Neural cell (in vitro differentiated cells): ENCODE results near the gene PSORS1C2. TPM values are rescaled to one million over a fixed set of nuclear protein-coding genes. Genes with fewer than 3 reads are reported as not detected.

Source experiments
- H2AFZ ChIP-seq: fragments of 200-600, 300-800 bp; sonication (generic), shearing (Covaris generic); 2 replicates; pipeline ENCODE4 v1.6.0; 2014; ENCODE audit warnings: low read depth, mild to moderate bottlenecking, antibody characterized with exemption, low read length, moderate library complexity
- H3F3A ChIP-seq: fragments of 200-600 bp; shearing (Covaris generic); 2 replicates; pipeline ENCODE4 v1.6.1; 2016; ENCODE audit warnings: mild to moderate bottlenecking, moderate library complexity, mixed read lengths, antibody characterized with exemption, low read length; ENCODE audit not compliant: insufficient read depth, poor library complexity, severe bottlenecking
- H3K27ac ChIP-seq: fragments of 200-600, 300-800 bp; sonication (generic), shearing (Covaris generic); 2 replicates; pipeline ENCODE4 v1.5.1; 2014; ENCODE audit warnings: mild to moderate bottlenecking, low read length, moderate library complexity
- H3K27me3 ChIP-seq: fragments of 300-800, 200-600 bp; sonication (generic), shearing (Covaris generic); 2 replicates; pipeline ENCODE4 v1.6.0; 2014; ENCODE audit warnings: mild to moderate bottlenecking, low read depth, low read length, moderate library complexity; ENCODE audit not compliant: insufficient read depth
- H3K36me3 ChIP-seq: fragments of 300-800, 200-600 bp; sonication (generic), shearing (Covaris generic); 2 replicates; pipeline ENCODE4 v1.5.1; 2014; ENCODE audit warnings: mild to moderate bottlenecking, antibody characterized with exemption, low read length, moderate library complexity; ENCODE audit not compliant: insufficient read depth
- H3K4me2 ChIP-seq: fragments of 300-800, 200-600 bp; sonication (generic), shearing (Covaris generic); 2 replicates; pipeline ENCODE4 v1.6.0; 2014; ENCODE audit warnings: mild to moderate bottlenecking, low read length
- H3K4me3 ChIP-seq: fragments of 300-800, 200-600 bp; sonication (generic), shearing (Covaris generic); 2 replicates; pipeline ENCODE4 v1.5.1; 2014; ENCODE audit warnings: mild to moderate bottlenecking, low read length, moderate library complexity
- H3K79me2 ChIP-seq: fragments of 200-600 bp; shearing (Covaris generic); replicated peaks from 2 replicates; pipeline ENCODE4 v1.6.0; 2014; ENCODE audit warnings: mild to moderate bottlenecking, low read length, moderate library complexity; ENCODE audit not compliant: insufficient read depth
- H3K9ac ChIP-seq: fragments of 300-800, 200-600 bp; sonication (generic), shearing (Covaris generic); 2 replicates; pipeline ENCODE4 v1.6.1; 2016; ENCODE audit warnings: mild to moderate bottlenecking, low read length, mixed read lengths
- H3K9me2 ChIP-seq: fragments of 200-600 bp; shearing (Covaris generic); 2 replicates; pipeline ENCODE4 v1.6.1; 2016; ENCODE audit warnings: mild to moderate bottlenecking, low read length, mixed read lengths; ENCODE audit not compliant: insufficient read depth
- H3K9me3 ChIP-seq: fragments of 200-600, 300-800 bp; sonication (generic), shearing (Covaris generic); 2 replicates; pipeline ENCODE4 v1.6.1; 2016; ENCODE audit warnings: mild to moderate bottlenecking, mixed run types, low read length, moderate library complexity, mixed read lengths
- H4K20me1 ChIP-seq: fragments of 200-600 bp; shearing (Covaris generic); 2 replicates; pipeline ENCODE4 v1.6.1; 2016; ENCODE audit warnings: mild to moderate bottlenecking, mixed run types; ENCODE audit not compliant: insufficient read depth
- EP300 ChIP-seq: fragments of 450-650 bp; conservative IDR thresholded peaks from 2 replicates; pipeline ENCODE4 v1.6.1; 2014; ENCODE audit warnings: antibody characterized with exemption, mild to moderate bottlenecking, moderate library complexity; ENCODE audit not compliant: poor library complexity, severe bottlenecking
- MXI1 ChIP-seq: fragments of 450-650 bp; conservative IDR thresholded peaks from 2 replicates; pipeline ENCODE4 v1.6.1; 2014; ENCODE audit warnings: antibody characterized with exemption, mild to moderate bottlenecking; ENCODE audit not compliant: poor library complexity, severe bottlenecking
- POLR2AphosphoS5 ChIP-seq: IDR thresholded peaks from 2 replicates; pipeline ENCODE4 v1.6.1; 2012
- RAD21 ChIP-seq: fragments of 450-650 bp; conservative IDR thresholded peaks from 2 replicates; pipeline ENCODE4 v1.6.1; 2014; ENCODE audit warnings: antibody characterized with exemption, mild to moderate bottlenecking, moderate library complexity
- REST ChIP-seq: IDR thresholded peaks from 2 replicates; pipeline ENCODE4 v1.6.1; 2012; ENCODE audit warnings: borderline replicate concordance
- polyA plus RNA-seq: library from polyadenylated mRNA; depleted of rRNA; stranded (reverse); fragments of >200 nt; gene quantifications from 2 replicates; pipeline ENCODE4 v1.2.3, GENCODE V29; 2014
- TF ChIP-seq, protein P1 (sequence below): fragments of 450-650 bp; IDR thresholded peaks from 2 replicates; pipeline ENCODE4 v1.5.1; 2014; ENCODE audit warnings: antibody characterized with exemption, mild to moderate bottlenecking, moderate library complexity; ENCODE audit not compliant: poor library complexity, severe bottlenecking

Gene PSORS1C2
- polyA plus RNA-seq, 1 donor from 2014 or later, result not detected

DNA sequence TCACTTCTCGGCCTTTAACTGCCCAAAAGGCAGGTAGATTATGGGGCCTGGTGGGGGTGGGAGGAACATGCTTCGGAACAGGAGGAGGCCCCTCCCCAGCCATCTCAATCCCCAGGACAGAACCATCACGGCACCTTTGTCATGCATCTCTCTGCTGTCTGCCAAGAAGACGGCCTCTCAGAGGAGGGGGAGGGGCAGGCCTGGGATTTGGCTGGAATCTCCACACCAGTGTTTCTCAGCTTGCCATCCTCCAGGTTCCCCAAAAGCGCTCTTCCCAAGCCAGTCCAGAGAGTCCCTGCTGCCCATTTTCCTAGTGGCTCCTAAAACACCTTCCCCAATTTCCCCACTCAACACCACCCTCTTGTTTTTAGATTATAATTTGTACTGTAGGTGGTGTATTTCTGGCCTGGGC, 34.1 kb upstream of the PSORS1C2 start:
- H2AFZ ChIP-seq, result no peak overlapping the region
- H3K9me2 ChIP-seq, result no peaks in the 10 kb centered on the region
- no peak overlapping the region for H3K4me3 ChIP-seq
- no peaks in the 10 kb centered on the region for H3F3A ChIP-seq
- TF ChIP-seq, protein P1, sequence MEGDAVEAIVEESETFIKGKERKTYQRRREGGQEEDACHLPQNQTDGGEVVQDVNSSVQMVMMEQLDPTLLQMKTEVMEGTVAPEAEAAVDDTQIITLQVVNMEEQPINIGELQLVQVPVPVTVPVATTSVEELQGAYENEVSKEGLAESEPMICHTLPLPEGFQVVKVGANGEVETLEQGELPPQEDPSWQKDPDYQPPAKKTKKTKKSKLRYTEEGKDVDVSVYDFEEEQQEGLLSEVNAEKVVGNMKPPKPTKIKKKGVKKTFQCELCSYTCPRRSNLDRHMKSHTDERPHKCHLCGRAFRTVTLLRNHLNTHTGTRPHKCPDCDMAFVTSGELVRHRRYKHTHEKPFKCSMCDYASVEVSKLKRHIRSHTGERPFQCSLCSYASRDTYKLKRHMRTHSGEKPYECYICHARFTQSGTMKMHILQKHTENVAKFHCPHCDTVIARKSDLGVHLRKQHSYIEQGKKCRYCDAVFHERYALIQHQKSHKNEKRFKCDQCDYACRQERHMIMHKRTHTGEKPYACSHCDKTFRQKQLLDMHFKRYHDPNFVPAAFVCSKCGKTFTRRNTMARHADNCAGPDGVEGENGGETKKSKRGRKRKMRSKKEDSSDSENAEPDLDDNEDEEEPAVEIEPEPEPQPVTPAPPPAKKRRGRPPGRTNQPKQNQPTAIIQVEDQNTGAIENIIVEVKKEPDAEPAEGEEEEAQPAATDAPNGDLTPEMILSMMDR, result no peak
- no peak for TF ChIP-seq POLR2AphosphoS5
- no peak overlapping the region for H3K9ac ChIP-seq
- H3K27me3 ChIP-seq, result no peaks in the 10 kb centered on the region
- no peaks in the 10 kb centered on the region for H3K79me2 ChIP-seq
- no peak overlapping the region for H3K4me2 ChIP-seq
- no peaks in the 10 kb centered on the region for H3K9me3 ChIP-seq
- no peaks in the 10 kb centered on the region for H4K20me1 ChIP-seq
- H3K36me3 ChIP-seq, result no peaks in the 10 kb centered on the region
- no peak overlapping the region for H3K27ac ChIP-seq

DNA sequence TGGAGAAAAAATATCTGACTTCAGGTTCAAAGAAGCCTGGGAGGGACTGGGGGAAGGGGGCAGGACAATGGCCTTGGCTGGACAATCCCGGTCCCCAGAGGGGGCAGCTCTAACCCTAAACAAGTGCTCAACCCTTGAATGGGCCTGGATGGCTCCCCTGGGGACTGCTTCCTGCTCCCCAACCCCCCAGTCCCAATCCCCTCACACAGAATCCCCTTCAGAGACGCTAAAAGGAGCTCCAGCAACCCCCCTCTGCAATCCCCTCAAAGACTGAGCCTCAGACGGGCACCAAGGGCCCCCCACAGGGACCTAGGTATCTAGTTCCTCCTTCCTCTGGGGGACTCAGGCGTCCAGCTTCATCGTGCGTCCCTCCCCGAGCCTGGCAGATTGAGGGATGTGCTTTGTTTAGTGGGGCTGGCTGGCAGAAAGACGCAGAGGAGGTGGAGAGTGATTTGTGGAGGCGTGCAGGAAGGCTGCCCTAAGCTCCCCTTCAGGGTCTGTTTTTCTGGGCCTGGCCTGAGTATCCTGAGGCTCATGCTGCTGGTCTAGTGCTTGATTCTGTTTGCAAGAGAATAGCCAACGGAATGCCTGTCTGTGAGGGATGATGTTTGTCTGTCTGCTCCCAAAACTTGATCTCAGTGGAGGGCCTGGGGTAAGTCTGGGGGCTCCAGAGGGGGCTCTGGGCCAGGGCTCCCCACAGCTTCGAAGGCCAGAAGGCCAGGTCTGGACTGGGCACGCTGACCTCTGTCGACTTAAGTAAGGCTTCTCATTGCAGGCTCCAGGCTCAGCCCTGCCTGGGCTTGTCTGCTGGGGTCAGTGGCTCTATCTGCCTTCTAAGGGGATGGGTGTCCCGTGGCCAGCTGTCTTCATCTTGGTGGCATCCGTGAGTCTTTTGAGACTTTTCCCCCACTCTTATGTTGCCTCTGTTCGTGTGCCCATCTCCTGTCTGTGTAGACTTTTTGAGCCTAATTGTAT, 33.4 kb upstream of the PSORS1C2 start:
- Histone ChIP-seq H3K4me3 (no peak overlapping the region), H3K79me2 (no peaks in the 10 kb centered on the region), H3K9ac (no peak overlapping the region), H3F3A (no peaks in the 10 kb centered on the region), H2AFZ (no peak overlapping the region), H3K9me3 (no peaks in the 10 kb centered on the region), H3K27me3 (no peaks in the 10 kb centered on the region), H3K4me2 (no peak overlapping the region), H4K20me1 (no peaks in the 10 kb centered on the region), H3K9me2 (no peaks in the 10 kb centered on the region), H3K27ac (no peak overlapping the region), H3K36me3 (no peaks in the 10 kb centered on the region)
- TF ChIP-seq MXI1 (no peak), EP300 (no peak)

- H3K27ac ChIP-seq, result no peak overlapping the region
- TF ChIP-seq REST (no peak), EP300 (no peak), RAD21 (no peak)
- no peak overlapping the region for H2AFZ ChIP-seq
- no peaks in the 10 kb centered on the region for H3K36me3 ChIP-seq
- H3F3A ChIP-seq, result no peaks in the 10 kb centered on the region
- H3K4me2 ChIP-seq, result no peak overlapping the region
- no peak overlapping the region for H3K4me3 ChIP-seq
- no peaks in the 10 kb centered on the region for H4K20me1 ChIP-seq
- no peaks in the 10 kb centered on the region for H3K9me3 ChIP-seq
- no peaks in the 10 kb centered on the region for H3K79me2 ChIP-seq
- H3K9me2 ChIP-seq, result no peaks in the 10 kb centered on the region
- no peaks in the 10 kb centered on the region for H3K27me3 ChIP-seq
- no peak overlapping the region for H3K9ac ChIP-seq
Observed at GRCh38 chr6:31170987-31171671, 32.3 kb upstream of the PSORS1C2 start.
